Measurements from ENCODE around the gene DDO.

DNA sequence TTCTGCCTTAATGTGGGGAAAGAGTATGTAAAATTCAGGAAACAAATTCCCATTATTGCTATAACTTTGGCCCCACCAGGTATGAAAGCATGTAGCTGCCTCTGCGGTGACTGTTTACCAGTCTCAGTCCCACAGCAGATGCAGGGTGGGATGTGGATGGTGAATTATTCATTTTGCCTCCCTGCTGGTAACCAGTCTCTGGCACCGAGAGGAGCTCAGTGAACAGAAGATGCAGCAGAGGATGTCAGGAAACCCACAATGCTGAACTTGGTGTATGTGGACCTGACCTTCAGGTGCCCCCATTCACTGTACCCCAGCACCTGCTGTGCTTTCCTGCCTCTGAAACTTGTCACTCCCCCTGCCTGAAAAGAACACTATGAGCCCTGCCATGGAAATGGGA lies 48.4 kb downstream of the DDO start:
- TF ChIP-seq CTCF (IDR thresholded peaks at IDR 0.05; ENCODE audit: insufficient read depth, low read length, poor library complexity, severe bottlenecking) (no peak), EZH2phosphoT487 (conservative IDR thresholded peaks at IDR 0.05; ENCODE audit: low read length) (no peak)
